Keratinocyte (primary cell): ENCODE measurements around the gene PRKCH. TPM values are rescaled to one million over a fixed set of nuclear protein-coding genes. Genes with fewer than 3 reads are reported as not detected.

Source experiments
- DNase-seq: peaks from one replicate; pipeline ENCODE4 v3.0.0-alpha.2; 2011; ENCODE audit warnings: low read depth, missing footprints, low spot score
- FAIRE-seq: peaks from 2 replicates; lab custom pipeline; 2011; peaks lifted over from hg19 to GRCh38; lab: Jason Lieb, UNC
- H2AFZ ChIP-seq: 2 replicates; pipeline ENCODE4 v1.6.0; 2012; ENCODE audit warnings: low read length, control low read depth, inconsistent platforms; ENCODE audit not compliant: control insufficient read depth
- H3K27ac ChIP-seq: 2 replicates; pipeline ENCODE4 v1.5.1; 2011; ENCODE audit warnings: low read length; ENCODE audit not compliant: control insufficient read depth, insufficient read depth
- H3K27me3 ChIP-seq: 3 replicates; pipeline ENCODE4 v1.6.0; 2011; ENCODE audit warnings: low read length; ENCODE audit not compliant: control insufficient read depth, insufficient read depth; ENCODE audit errors: extremely low read depth
- H3K36me3 ChIP-seq, 2 experiments: 2 replicates in 1 of 2; 3 replicates in 1 of 2; pipeline ENCODE4 v1.5.1; 2011; ENCODE audit warnings: low read length in 2 of 2, mild to moderate bottlenecking in 1 of 2; ENCODE audit not compliant: control insufficient read depth in 2 of 2, insufficient read depth in 2 of 2; ENCODE audit errors: extremely low read depth in 1 of 2
- H3K4me1 ChIP-seq: 3 replicates; pipeline ENCODE4 v1.5.1; 2011; ENCODE audit warnings: low read length; ENCODE audit not compliant: control insufficient read depth, insufficient read depth; ENCODE audit errors: extremely low read depth
- H3K4me2 ChIP-seq: 3 replicates; pipeline ENCODE4 v1.6.0; 2011; ENCODE audit warnings: low read depth, low read length; ENCODE audit not compliant: control insufficient read depth, insufficient read depth; ENCODE audit errors: extremely low read depth
- H3K4me3 ChIP-seq, 3 experiments: fragments of 200-600 bp in 1 of 3; sonication (generic) in 1 of 3; 2 replicates in 2 of 3; 3 replicates in 1 of 3; pipeline ENCODE4 v1.5.1; 2011 to 2016; ENCODE audit warnings: low read length in 3 of 3, mild to moderate bottlenecking in 3 of 3, control low read depth in 2 of 3, inconsistent platforms in 1 of 3, low read depth in 1 of 3, mixed read lengths in 1 of 3, mixed run types in 1 of 3, moderate library complexity in 1 of 3; ENCODE audit not compliant: control insufficient read depth in 2 of 3, insufficient read depth in 2 of 3; ENCODE audit errors: extremely low read depth in 1 of 3
- H3K79me2 ChIP-seq: 2 replicates; pipeline ENCODE4 v1.6.0; 2012; ENCODE audit warnings: low read length; ENCODE audit not compliant: control insufficient read depth, insufficient read depth
- H3K9ac ChIP-seq: 3 replicates; pipeline ENCODE4 v1.6.0; 2011; ENCODE audit warnings: low read length; ENCODE audit not compliant: control insufficient read depth, insufficient read depth; ENCODE audit errors: extremely low read depth
- H3K9me1 ChIP-seq: 3 replicates; pipeline ENCODE4 v1.6.0; 2011; ENCODE audit warnings: low read length; ENCODE audit not compliant: control insufficient read depth, insufficient read depth; ENCODE audit errors: extremely low read depth
- H3K9me3 ChIP-seq: 2 replicates; pipeline ENCODE4 v1.5.1; 2012; ENCODE audit warnings: low read depth, low read length; ENCODE audit not compliant: control insufficient read depth
- H4K20me1 ChIP-seq: 3 replicates; pipeline ENCODE4 v1.6.0; 2011; ENCODE audit warnings: low read length; ENCODE audit not compliant: control insufficient read depth, insufficient read depth; ENCODE audit errors: extremely low read depth
- CTCF ChIP-seq, 3 experiments: IDR thresholded peaks in 1 of 3; conservative IDR thresholded peaks in 1 of 3; optimal IDR thresholded peaks in 1 of 3; 2 replicates in 2 of 3; 3 replicates in 1 of 3; pipeline versions ENCODE3 to v1.5.1; 2011; ENCODE audit warnings: low read length in 3 of 3, mild to moderate bottlenecking in 3 of 3, moderate library complexity in 2 of 3, control low read depth in 1 of 3, inconsistent platforms in 1 of 3; ENCODE audit not compliant: insufficient read depth in 2 of 3; ENCODE audit errors: extremely low read depth in 1 of 3
- EZH2 ChIP-seq: IDR thresholded peaks from one replicate; pipeline ENCODE4 v1.6.1; 2012; ENCODE audit warnings: inconsistent platforms, mild to moderate bottlenecking, low read length, moderate library complexity
- dilution Hi-C: fragments of 300-500 bp; cut with MboI; formaldehyde crosslinking; loops from one replicate; pipeline ENCODE4 v1.7.0; 2020; ENCODE audit warnings: low sequenced_read_pairs; ENCODE audit not compliant: extremely low pct_ligation_motif_present
- polyA plus RNA-seq, 5 experiments: library from polyadenylated mRNA; depleted of rRNA in 3 of 5; stranded (reverse) in 3 of 5; stranded (forward) in 1 of 5; unstranded in 1 of 5; fragments of >200 nt; gene quantifications; 1 replicate in 1 of 5; 2 replicates in 3 of 5; 3 replicates in 1 of 5; pipeline versions ENCODE4 v1.2.1 to v1.2.3, GENCODE V29; 2011 to 2012; ENCODE audit warnings: missing spikeins in 2 of 5, low read depth in 1 of 5, low replicate concordance in 1 of 5

Gene PRKCH
- polyA plus RNA-seq, 1 donor (not counting 4 experiments of a cell fraction or from before 2014, with no cell fraction given), result 13.7 TPM

- Histone ChIP-seq H3K9me1 (no peaks in the 10 kb centered on the region), H3K79me2 (no peaks in the 10 kb centered on the region), H3K36me3 (no peaks in the 10 kb centered on the region), H3K27me3 (no peaks in the 10 kb centered on the region), H3K4me3 (no peak overlapping the region), H3K4me1 (peaks cover 27% of the 10 kb centered on the region), H3K9ac (no peak overlapping the region), H2AFZ (no peak overlapping the region), H3K27ac (no peak overlapping the region), H4K20me1 (no peaks in the 10 kb centered on the region), H3K9me3 (no peaks in the 10 kb centered on the region), H3K4me2 (no peak overlapping the region)
- no peak for TF ChIP-seq CTCF (optimal IDR thresholded peaks at IDR 0.05 in 1 of 3, IDR thresholded peaks at IDR 0.05 in 1 of 3, conservative IDR thresholded peaks at IDR 0.05 in 1 of 3; ENCODE audit: extremely low read depth in 1 of 3, insufficient read depth in 2 of 3, low read length in 3 of 3)
- TF ChIP-seq EZH2, result no peak
- no peak for FAIRE-seq
- DNase-seq, result no peak
- dilution Hi-C loops, result no loop called here
Observed at GRCh38 chr14:61514927-61515326, 193.5 kb downstream of the PRKCH start.

GRCh38 chr14:61515436-61516117 lies 194.2 kb downstream of the PRKCH start:
- no peaks in the 10 kb centered on the region for H3K79me2 ChIP-seq
- H3K9me3 ChIP-seq, result no peaks in the 10 kb centered on the region
- no peak for DNase-seq
- no peak overlapping the region for H2AFZ ChIP-seq
- no peak overlapping the region for H3K4me2 ChIP-seq
- no peak overlapping the region for H3K9ac ChIP-seq
- H3K4me3 ChIP-seq, result no peak overlapping the region
- H3K27ac ChIP-seq, result no peak overlapping the region
- no peak for FAIRE-seq
- H4K20me1 ChIP-seq, result no peaks in the 10 kb centered on the region
- H3K27me3 ChIP-seq, result no peaks in the 10 kb centered on the region
- H3K4me1 ChIP-seq, result peaks cover 27% of the 10 kb centered on the region
- TF ChIP-seq EZH2, result no peak
- no peak for TF ChIP-seq CTCF (optimal IDR thresholded peaks at IDR 0.05 in 1 of 3, IDR thresholded peaks at IDR 0.05 in 1 of 3, conservative IDR thresholded peaks at IDR 0.05 in 1 of 3; ENCODE audit: extremely low read depth in 1 of 3, insufficient read depth in 2 of 3, low read length in 3 of 3)
- no peaks in the 10 kb centered on the region for H3K9me1 ChIP-seq
- dilution Hi-C loops, result no loop called here
- H3K36me3 ChIP-seq, result no peaks in the 10 kb centered on the region
